ENCODE measurements around the gene TGM6.

DNA sequence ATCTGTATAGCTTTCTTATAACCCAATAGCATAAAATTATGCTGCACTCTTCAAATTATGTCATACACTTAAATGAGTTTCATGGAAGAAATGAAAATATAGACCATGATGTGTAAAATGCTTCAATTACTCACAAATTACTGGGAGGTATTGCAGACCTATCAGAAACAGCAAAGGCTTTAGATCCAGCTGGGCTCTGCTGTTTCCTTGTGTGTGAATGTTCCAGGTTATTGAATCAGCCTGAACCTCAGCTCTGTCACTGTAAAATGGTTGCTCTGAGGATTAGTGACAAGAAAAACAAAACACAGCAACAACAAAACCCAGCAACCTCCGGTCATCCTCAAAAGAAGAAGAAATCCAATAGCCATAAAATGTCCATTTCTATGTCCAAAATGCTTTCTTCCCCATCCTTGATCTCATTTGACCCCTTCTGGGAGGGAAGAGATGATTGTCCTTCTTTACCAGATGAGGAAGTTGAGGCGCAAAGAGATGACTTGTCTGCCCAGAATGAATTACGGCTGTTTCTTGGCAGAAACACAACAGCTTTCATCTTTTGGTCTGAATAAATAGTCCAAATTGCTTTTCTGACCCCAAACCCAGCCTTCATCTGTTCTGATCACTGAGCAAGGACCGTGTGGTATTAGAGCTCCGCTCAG, 42.2 kb upstream of the TGM6 start:
- TF ChIP-seq, protein P1, sequence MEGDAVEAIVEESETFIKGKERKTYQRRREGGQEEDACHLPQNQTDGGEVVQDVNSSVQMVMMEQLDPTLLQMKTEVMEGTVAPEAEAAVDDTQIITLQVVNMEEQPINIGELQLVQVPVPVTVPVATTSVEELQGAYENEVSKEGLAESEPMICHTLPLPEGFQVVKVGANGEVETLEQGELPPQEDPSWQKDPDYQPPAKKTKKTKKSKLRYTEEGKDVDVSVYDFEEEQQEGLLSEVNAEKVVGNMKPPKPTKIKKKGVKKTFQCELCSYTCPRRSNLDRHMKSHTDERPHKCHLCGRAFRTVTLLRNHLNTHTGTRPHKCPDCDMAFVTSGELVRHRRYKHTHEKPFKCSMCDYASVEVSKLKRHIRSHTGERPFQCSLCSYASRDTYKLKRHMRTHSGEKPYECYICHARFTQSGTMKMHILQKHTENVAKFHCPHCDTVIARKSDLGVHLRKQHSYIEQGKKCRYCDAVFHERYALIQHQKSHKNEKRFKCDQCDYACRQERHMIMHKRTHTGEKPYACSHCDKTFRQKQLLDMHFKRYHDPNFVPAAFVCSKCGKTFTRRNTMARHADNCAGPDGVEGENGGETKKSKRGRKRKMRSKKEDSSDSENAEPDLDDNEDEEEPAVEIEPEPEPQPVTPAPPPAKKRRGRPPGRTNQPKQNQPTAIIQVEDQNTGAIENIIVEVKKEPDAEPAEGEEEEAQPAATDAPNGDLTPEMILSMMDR (IDR thresholded peaks at IDR 0.05; ENCODE audit: low read depth, low read length) = no peak
- TF ChIP-seq EZH2phosphoT487 (IDR thresholded peaks at IDR 0.05; ENCODE audit: low read depth) = no peak

All from OCI-LY3 (cell line).